Liver (tissue), 9 donors: ENCODE data around the gene ABCC9. TPM values are rescaled to one million over a fixed set of nuclear protein-coding genes. Genes with fewer than 3 reads are reported as not detected.

Experiments used
- DNase-seq: peaks from one replicate; pipeline ENCODE4 v3.0.0-alpha.2; 2017; ENCODE audit warnings: low spot score
- H3K27ac ChIP-seq, 2 donors: one replicate each; pipeline ENCODE4 v1.7.0; 2013; ENCODE audit warnings: inconsistent platforms in 2 of 2, low read length in 2 of 2, control low read depth in 1 of 2, low read depth in 1 of 2, mild to moderate bottlenecking in 1 of 2
- H3K27me3 ChIP-seq, 4 donors: one replicate each; pipeline versions ENCODE4 v1.6.1 to v1.7.0; 2013; ENCODE audit warnings: low read length in 3 of 4, inconsistent platforms in 1 of 4, mild to moderate bottlenecking in 1 of 4, moderate library complexity in 1 of 4; ENCODE audit not compliant: control insufficient read depth in 4 of 4, insufficient read depth in 4 of 4
- H3K36me3 ChIP-seq, 4 donors: one replicate each; pipeline versions ENCODE4 v1.6.1 to v1.7.0; 2013; ENCODE audit warnings: low read length in 3 of 4, mild to moderate bottlenecking in 3 of 4, low read depth in 1 of 4, moderate library complexity in 1 of 4; ENCODE audit not compliant: control insufficient read depth in 4 of 4, insufficient read depth in 3 of 4
- H3K4me1 ChIP-seq, 4 donors: one replicate each; pipeline versions ENCODE4 v1.6.1 to v1.7.0; 2013; ENCODE audit warnings: low read length in 3 of 4, mild to moderate bottlenecking in 3 of 4, moderate library complexity in 1 of 4; ENCODE audit not compliant: control insufficient read depth in 4 of 4, insufficient read depth in 4 of 4
- H3K4me3 ChIP-seq, 3 donors: one replicate each; pipeline versions ENCODE4 v1.6.1 to v1.7.0; 2013; ENCODE audit warnings: low read length in 3 of 3, control low read depth in 1 of 3, low read depth in 1 of 3, mild to moderate bottlenecking in 1 of 3
- H3K9ac ChIP-seq, 2 donors: one replicate each; pipeline ENCODE4 v1.7.0; 2013; ENCODE audit warnings: low read length in 2 of 2, mild to moderate bottlenecking in 2 of 2, moderate library complexity in 2 of 2, control low read depth in 1 of 2, low read depth in 1 of 2
- H3K9me3 ChIP-seq, 4 donors: one replicate each; pipeline versions ENCODE4 v1.6.1 to v1.7.0; 2013; ENCODE audit warnings: low read length in 3 of 4; ENCODE audit not compliant: control insufficient read depth in 4 of 4
- EGR1 ChIP-seq, 2 donors: IDR thresholded peaks; 2 replicates each; pipeline ENCODE4 v1.6.1; 2016 to 2018; ENCODE audit warnings: antibody characterized with exemption in 2 of 2, low read depth in 2 of 2
- FOXA2 ChIP-seq: IDR thresholded peaks from 2 replicates; pipeline ENCODE4 v1.6.1; 2016; ENCODE audit warnings: antibody characterized with exemption
- GABPA ChIP-seq, 2 donors: IDR thresholded peaks in 1 of 2; conservative IDR thresholded peaks in 1 of 2; 2 replicates each; pipeline ENCODE4 v1.6.1; 2016; ENCODE audit warnings: antibody characterized with exemption in 2 of 2, mild to moderate bottlenecking in 1 of 2, moderate library complexity in 1 of 2
- HNF4A ChIP-seq, 2 donors: conservative IDR thresholded peaks; 2 replicates each; pipeline ENCODE4 v1.6.1; 2016; ENCODE audit warnings: antibody characterized with exemption in 2 of 2, mild to moderate bottlenecking in 2 of 2
- HNF4G ChIP-seq: IDR thresholded peaks from 2 replicates; pipeline ENCODE4 v1.6.1; 2016; ENCODE audit warnings: antibody characterized with exemption
- JUND ChIP-seq, 2 donors: IDR thresholded peaks; 2 replicates each; pipeline ENCODE4 v1.6.1; 2016; ENCODE audit warnings: antibody characterized with exemption in 2 of 2
- MAX ChIP-seq: IDR thresholded peaks from 2 replicates; pipeline ENCODE4 v1.6.1; 2016; ENCODE audit warnings: antibody characterized with exemption
- NR2F2 ChIP-seq: IDR thresholded peaks from 2 replicates; pipeline ENCODE4 v1.6.1; 2016; ENCODE audit warnings: antibody characterized with exemption
- RAD21 ChIP-seq, 2 donors: IDR thresholded peaks; 2 replicates each; pipeline ENCODE4 v1.6.1; 2016; ENCODE audit warnings: antibody characterized with exemption in 2 of 2, mild to moderate bottlenecking in 2 of 2
- REST ChIP-seq: IDR thresholded peaks from 2 replicates; pipeline ENCODE4 v1.6.1; 2016; ENCODE audit warnings: antibody characterized with exemption, mild to moderate bottlenecking
- RXRA ChIP-seq, 2 donors: IDR thresholded peaks; 2 replicates each; pipeline ENCODE4 v1.6.1; 2017 to 2018; ENCODE audit warnings: antibody characterized with exemption in 2 of 2, mild to moderate bottlenecking in 1 of 2
- SP1 ChIP-seq: IDR thresholded peaks from 2 replicates; pipeline ENCODE4 v1.6.1; 2018; ENCODE audit warnings: antibody characterized with exemption, mild to moderate bottlenecking
- TAF1 ChIP-seq: conservative IDR thresholded peaks from 2 replicates; pipeline ENCODE4 v1.6.1; 2016; ENCODE audit warnings: antibody characterized with exemption, mild to moderate bottlenecking
- YY1 ChIP-seq: IDR thresholded peaks from 2 replicates; pipeline ENCODE4 v1.6.1; 2016; ENCODE audit warnings: antibody characterized with exemption, mild to moderate bottlenecking
- ZBTB33 ChIP-seq: IDR thresholded peaks from 2 replicates; pipeline ENCODE4 v1.6.1; 2016; ENCODE audit warnings: antibody characterized with exemption
- WGBS: extraction: QIAGEN DNeasy Blood & Tissue Kit; methylation state at CpG from one replicate; pipeline ENCODE4 v1.1.7; 2013; 5-methylcytosine and 5-hydroxymethylcytosine counted together
- polyA plus RNA-seq, 2 donors: library from polyadenylated mRNA; stranded (reverse) in 1 of 2; unstranded in 1 of 2; fragments of 200-250 nt in 1 of 2; fragments of >200 nt in 1 of 2; fragmentation: Nextera tagmentation in 1 of 2; extraction: Ambion mirVana in 1 of 2; gene quantifications; one replicate each; pipeline versions ENCODE4 v1.2.1 to v1.2.3, GENCODE V29; 2013 to 2015
- total RNA-seq, 2 donors: library from RNA; depleted of rRNA; stranded (reverse); fragments of >200 nt; gene quantifications; one replicate each; pipeline ENCODE4 v1.2.3, GENCODE V29; 2014
- TF ChIP-seq, protein P1 (sequence below): fragments of 150-350 bp; IDR thresholded peaks from 2 replicates; pipeline ENCODE4 v1.5.1; 2017; ENCODE audit warnings: improper control_type of control experiment, low read depth, low read length; ENCODE audit not compliant: missing input control
- donor health status: healthy.
- donor health status: healthy.
- donor health status: healthy.
- donor health status: healthy.
- donor health status: healthy.

ABCC9 gene
- total and polyA plus RNA-seq, 4 donors: 2.7 to 55.6 (median 10.7) TPM

GRCh38 chr12:21775133-21775820, 165.9 kb downstream of the ABCC9 start:
- no peak for DNase-seq
- Histone ChIP-seq H3K9me3 (no peaks in the 10 kb centered on the region), H3K27me3 (no peaks in the 10 kb centered on the region), H3K27ac (peak overlapping the region; percentile 98), H3K9ac (peak overlapping the region; percentile 77 to 97), H3K4me1 (peaks cover 2 to 18% (median 6%) of the 10 kb centered on the region in 4 donors), H3K4me3 (peak overlapping the region; percentile 63 to 95 (median 65)), H3K36me3 (peaks cover 0 to 4% (median 0%) of the 10 kb centered on the region in 4 donors)
- 13% methylated on average over 14 of the region's 14 CpGs for WGBS
- TF ChIP-seq RXRA (IDR thresholded peaks at IDR 0.05) (peak in 1 of 2 donors; percentile 5), RAD21 (IDR thresholded peaks at IDR 0.05) (peak; percentile 4 to 13), MAX (no peak), HNF4A (conservative IDR thresholded peaks at IDR 0.05) (no peak), REST (no peak), ZBTB33 (no peak), EGR1 (IDR thresholded peaks at IDR 0.05; ENCODE audit: low read depth in 2 of 2) (no peak), YY1 (peak; percentile 7), NR2F2 (peak; percentile 57), FOXA2 (no peak)
- TF ChIP-seq, protein P1, sequence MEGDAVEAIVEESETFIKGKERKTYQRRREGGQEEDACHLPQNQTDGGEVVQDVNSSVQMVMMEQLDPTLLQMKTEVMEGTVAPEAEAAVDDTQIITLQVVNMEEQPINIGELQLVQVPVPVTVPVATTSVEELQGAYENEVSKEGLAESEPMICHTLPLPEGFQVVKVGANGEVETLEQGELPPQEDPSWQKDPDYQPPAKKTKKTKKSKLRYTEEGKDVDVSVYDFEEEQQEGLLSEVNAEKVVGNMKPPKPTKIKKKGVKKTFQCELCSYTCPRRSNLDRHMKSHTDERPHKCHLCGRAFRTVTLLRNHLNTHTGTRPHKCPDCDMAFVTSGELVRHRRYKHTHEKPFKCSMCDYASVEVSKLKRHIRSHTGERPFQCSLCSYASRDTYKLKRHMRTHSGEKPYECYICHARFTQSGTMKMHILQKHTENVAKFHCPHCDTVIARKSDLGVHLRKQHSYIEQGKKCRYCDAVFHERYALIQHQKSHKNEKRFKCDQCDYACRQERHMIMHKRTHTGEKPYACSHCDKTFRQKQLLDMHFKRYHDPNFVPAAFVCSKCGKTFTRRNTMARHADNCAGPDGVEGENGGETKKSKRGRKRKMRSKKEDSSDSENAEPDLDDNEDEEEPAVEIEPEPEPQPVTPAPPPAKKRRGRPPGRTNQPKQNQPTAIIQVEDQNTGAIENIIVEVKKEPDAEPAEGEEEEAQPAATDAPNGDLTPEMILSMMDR: no peak

DNA sequence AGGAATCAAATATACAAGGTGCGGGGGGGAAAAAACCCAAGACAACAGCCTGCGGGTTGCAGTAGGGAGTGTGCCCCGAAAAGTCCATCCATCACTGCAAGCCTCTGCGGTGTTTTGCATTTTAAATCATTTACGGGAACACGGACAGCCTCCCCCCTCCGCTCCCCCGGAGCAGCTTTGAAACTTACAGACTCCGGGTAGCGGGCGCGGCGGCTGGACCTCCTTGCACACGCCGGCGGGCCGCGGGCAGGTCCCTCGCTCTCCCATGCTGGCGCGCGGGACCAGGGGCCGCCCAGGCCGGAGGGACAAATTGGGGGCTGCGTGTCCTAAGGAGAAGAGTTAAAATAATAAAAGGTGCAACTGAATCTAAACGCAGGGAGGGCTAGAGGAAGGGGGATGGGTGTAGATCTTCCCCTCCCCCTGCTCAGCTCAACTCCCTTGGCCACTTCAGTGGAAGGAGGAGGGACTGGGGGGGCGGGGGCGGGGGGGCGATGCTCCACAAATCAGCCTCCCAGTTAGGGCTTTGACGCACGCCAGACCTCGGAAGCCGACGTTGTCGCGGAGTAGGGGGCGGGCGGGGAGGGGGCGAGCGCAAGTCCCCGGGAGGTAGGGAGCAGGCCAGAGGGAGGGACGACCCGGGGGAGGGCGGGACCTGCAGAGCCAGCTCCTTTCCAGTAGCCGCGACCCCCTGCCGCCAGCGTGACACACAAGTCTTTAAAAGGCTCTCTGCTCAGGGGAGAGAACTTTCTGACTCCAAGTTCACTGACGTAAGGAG, 166.7 kb downstream of the ABCC9 start, which contains the start of gene KCNJ8:
Gene KCNJ8 (minus strand): TSS at position 349 of the 775 bp plus-strand sequence. CDS start 1,090 bp downstream, outside the sequence.
- H3K9me3 ChIP-seq: no peaks in the 10 kb centered on the region
- H3K36me3 ChIP-seq: peaks cover 0 to 4% (median 1%) of the 10 kb centered on the region in 4 donors
- WGBS: 2% methylated on average over 49 of the region's 49 CpGs
- no peaks in the 10 kb centered on the region for H3K27me3 ChIP-seq
- H3K9ac ChIP-seq: peak within 1 kb of the TSS; percentile 77 to 98
- DNase-seq: peak; percentile 73
- H3K27ac ChIP-seq: peak within 1 kb of the TSS; percentile 98
- peak within 1 kb of the TSS; percentile 73 to 95 (median 79) for H3K4me3 ChIP-seq
- H3K4me1 ChIP-seq: peaks cover 2 to 18% (median 6%) of the 10 kb centered on the region in 4 donors
- TF ChIP-seq RAD21 (IDR thresholded peaks at IDR 0.05) (peak in 1 of 2 donors; percentile 12), JUND (IDR thresholded peaks at IDR 0.05) (peak in 1 of 2 donors; percentile 14), TAF1 (peak; percentile 79), SP1 (peak; percentile 6), REST (peak; percentile 63), EGR1 (IDR thresholded peaks at IDR 0.05; ENCODE audit: low read depth in 2 of 2) (no peak), HNF4G (no peak), GABPA (IDR thresholded peaks at IDR 0.05 in 1 of 2, conservative IDR thresholded peaks at IDR 0.05 in 1 of 2) (no peak), FOXA2 (no peak), RXRA (IDR thresholded peaks at IDR 0.05) (peak; percentile 44 to 54)
